Measurements from ENCODE around the gene ADAMTS12. TPM values are rescaled to one million over a fixed set of nuclear protein-coding genes. Genes with fewer than 3 reads are reported as not detected.

ADAMTS12 gene
- polyA plus RNA-seq, 3 donors: not detected

- intact Hi-C loops (cut with micrococcal nuclease): no loop called here
- Mint-ChIP-seq H3K27me3 (ENCODE audit: low read depth in 3 of 3) (peaks cover 22 to 24% (median 22%) of the 10 kb centered on the region in 3 donors), H3K36me3 (peaks cover 0 to under 1% of the 10 kb centered on the region in 2 donors), H3K4me3 (no peak overlapping the region), H3K9me3 (peaks cover 0 to 11% (median 4%) of the 10 kb centered on the region in 7 donors), H3K4me1 (no peaks in the 10 kb centered on the region), H3K27ac (no peak overlapping the region)
- Histone ChIP-seq H3K4me2 (replicated peaks; ENCODE audit: extremely low read depth, low read length, poor library complexity, severe bottlenecking) (no peak overlapping the region), H3K27ac (ENCODE audit: low read depth in 1 of 2, low read length in 2 of 2) (no peak overlapping the region), H3K4me1 (ENCODE audit: control insufficient read depth in 1 of 2, insufficient read depth in 2 of 2, low read length in 2 of 2) (no peaks in the 10 kb centered on the region), H2AFZ (ENCODE audit: insufficient read depth, low read depth, low read length, poor library complexity, severe bottlenecking) (no peak overlapping the region), H4K20me1 (ENCODE audit: insufficient read depth, low read length) (no peaks in the 10 kb centered on the region), H3K36me3 (replicated peaks in 1 of 2; ENCODE audit: control insufficient read depth in 1 of 2, insufficient read depth in 2 of 2, low read length in 2 of 2) (no peaks in the 10 kb centered on the region), H3K9ac (ENCODE audit: insufficient read depth, low read length, poor library complexity, severe bottlenecking) (no peak overlapping the region), H3K9me3 (replicated peaks in 1 of 2; ENCODE audit: control insufficient read depth in 1 of 2, insufficient read depth in 1 of 2, low read length in 2 of 2) (no peaks in the 10 kb centered on the region), H3K4me3 (replicated peaks in 1 of 3; ENCODE audit: low read depth in 2 of 3, low read length in 3 of 3) (no peak overlapping the region), H3K27me3 (ENCODE audit: control insufficient read depth in 2 of 2, insufficient read depth in 2 of 2, low read length in 2 of 2) (peaks cover 16 to 25% of the 10 kb centered on the region in 2 donors), H3K79me2 (ENCODE audit: insufficient read depth, low read length) (no peaks in the 10 kb centered on the region)
- WGBS (ENCODE audit: insufficient coverage): no CpG with 5 or more reads among the region's 3 CpGs
- no peak for DNase-seq
- no peak for TF ChIP-seq CTCF (IDR thresholded peaks at IDR 0.05)
Measured at GRCh38 chr5:33887268-33887667, 4.5 kb downstream of the ADAMTS12 start.

GRCh38 chr5:33886283-33886682, 5.5 kb downstream of the ADAMTS12 start:
- H3K79me2 ChIP-seq (ENCODE audit: insufficient read depth, low read length): no peaks in the 10 kb centered on the region
- no peaks in the 10 kb centered on the region for H3K36me3 ChIP-seq (replicated peaks in 1 of 2; ENCODE audit: control insufficient read depth in 1 of 2, insufficient read depth in 2 of 2, low read length in 2 of 2)
- no peaks in the 10 kb centered on the region for H3K9me3 ChIP-seq (replicated peaks in 1 of 2; ENCODE audit: control insufficient read depth in 1 of 2, insufficient read depth in 1 of 2, low read length in 2 of 2)
- peaks cover 0 to 10% (median 3%) of the 10 kb centered on the region in 7 donors for H3K9me3 Mint-ChIP-seq
- H3K4me3 ChIP-seq (replicated peaks in 1 of 3; ENCODE audit: low read depth in 2 of 3, low read length in 3 of 3): no peak overlapping the region
- H3K27ac Mint-ChIP-seq: no peak overlapping the region
- H3K4me1 ChIP-seq (ENCODE audit: control insufficient read depth in 1 of 2, insufficient read depth in 2 of 2, low read length in 2 of 2): no peaks in the 10 kb centered on the region
- TF ChIP-seq CTCF (IDR thresholded peaks at IDR 0.05): no peak
- H3K4me1 Mint-ChIP-seq: no peaks in the 10 kb centered on the region
- WGBS (ENCODE audit: insufficient coverage): no CpG with 5 or more reads among the region's 4 CpGs
- no peak for DNase-seq
- H3K27ac ChIP-seq (ENCODE audit: low read depth in 1 of 2, low read length in 2 of 2): no peak overlapping the region
- peaks cover 11 to 15% of the 10 kb centered on the region in 2 donors for H3K27me3 ChIP-seq (ENCODE audit: control insufficient read depth in 2 of 2, insufficient read depth in 2 of 2, low read length in 2 of 2)
- no peak overlapping the region for H2AFZ ChIP-seq (ENCODE audit: insufficient read depth, low read depth, low read length, poor library complexity, severe bottlenecking)
- no peak overlapping the region for H3K4me2 ChIP-seq (replicated peaks; ENCODE audit: extremely low read depth, low read length, poor library complexity, severe bottlenecking)
- H3K9ac ChIP-seq (ENCODE audit: insufficient read depth, low read length, poor library complexity, severe bottlenecking): no peak overlapping the region
- no peaks in the 10 kb centered on the region for H4K20me1 ChIP-seq (ENCODE audit: insufficient read depth, low read length)
- no peak overlapping the region for H3K4me3 Mint-ChIP-seq
- no peaks in the 10 kb centered on the region for H3K36me3 Mint-ChIP-seq
- intact Hi-C loops (cut with micrococcal nuclease): no loop called here
- peaks cover 13 to 16% (median 14%) of the 10 kb centered on the region in 3 donors for H3K27me3 Mint-ChIP-seq (ENCODE audit: low read depth in 3 of 3)

Data from CD14-positive monocyte (primary cell).